GM18870 (cell line): ENCODE measurements around the gene CENATAC.
"Not testable (repeated sequence)": the region's sequence is repeated elsewhere in the genome, so short reads cannot be mapped to it uniquely, and the experiment has no call there.

ENCODE experiments used
- ATAC-seq: cut with Tn5 transposase; IDR thresholded peaks from one replicate; pipeline ENCODE4 v1.9.1; 2021; ENCODE audit warnings: moderate library complexity; ENCODE audit not compliant: unreplicated experiment

The CENATAC gene

DNA sequence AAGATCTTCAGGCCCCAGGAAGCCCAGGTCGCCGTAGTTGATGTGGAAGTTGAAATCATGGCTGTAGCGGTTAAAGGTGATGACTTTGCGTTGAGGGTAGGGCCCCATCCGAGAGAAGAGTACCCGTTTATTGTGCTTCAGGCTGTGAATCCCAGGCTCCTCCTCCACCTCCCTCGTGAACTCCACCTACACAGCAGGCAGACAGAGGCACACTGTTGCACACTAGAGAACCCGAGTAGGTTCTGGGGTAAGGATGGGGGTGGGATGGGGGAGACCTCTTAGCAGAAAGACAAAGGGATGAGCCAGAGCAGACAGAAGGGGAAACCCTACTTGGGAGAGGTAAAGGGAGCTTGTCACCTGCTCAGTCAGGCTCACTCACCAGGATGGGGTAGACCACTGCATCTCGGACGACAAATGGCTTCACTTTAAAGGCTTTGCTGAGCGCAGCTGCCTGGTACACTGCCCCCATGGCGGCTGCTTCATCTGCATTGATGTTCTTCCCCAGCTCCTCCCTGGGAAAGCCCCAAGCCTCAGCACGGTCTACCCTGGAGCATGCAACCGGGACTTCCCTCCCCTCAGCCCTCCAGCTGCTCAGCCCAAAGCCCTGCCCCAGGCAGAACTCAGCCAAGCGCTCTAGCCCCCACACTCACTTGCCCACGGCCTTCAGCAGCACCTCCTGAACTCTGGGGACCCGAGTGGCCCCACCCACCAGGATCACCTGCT is 53.7 kb downstream of the CENATAC start:
- no peak for ATAC-seq

DNA sequence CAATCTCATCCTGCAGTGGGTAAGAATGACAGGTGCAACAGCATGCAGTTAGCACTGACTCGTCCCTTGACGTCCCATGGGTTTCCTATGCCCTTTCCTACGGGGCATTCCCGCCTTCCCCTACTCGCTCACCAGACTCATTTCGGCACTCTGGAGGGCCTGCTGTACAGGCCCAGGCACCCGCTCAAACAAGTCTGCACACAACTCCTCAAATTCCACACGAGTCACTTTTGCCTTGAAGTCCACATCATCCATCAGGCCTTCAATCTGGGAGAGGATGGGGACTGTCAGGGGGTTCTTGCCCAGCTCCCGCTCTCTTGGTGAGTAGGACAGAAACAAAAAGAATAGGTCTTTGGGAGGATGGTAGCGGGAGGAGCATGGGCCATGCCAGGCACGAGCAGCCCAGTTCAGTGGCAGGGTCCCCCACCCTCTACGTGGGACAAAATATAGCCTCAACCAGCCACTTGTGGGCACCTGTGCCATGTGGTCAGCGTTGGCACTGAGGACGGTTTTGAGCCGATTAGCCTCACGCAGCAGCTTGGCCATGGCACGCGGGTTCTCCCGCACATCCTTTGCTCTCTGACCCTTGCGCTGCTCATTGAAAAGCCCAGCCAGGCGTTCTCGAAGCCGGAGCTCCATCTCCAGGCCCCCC is 54.4 kb downstream of the CENATAC start:
- ATAC-seq, result no peak

DNA sequence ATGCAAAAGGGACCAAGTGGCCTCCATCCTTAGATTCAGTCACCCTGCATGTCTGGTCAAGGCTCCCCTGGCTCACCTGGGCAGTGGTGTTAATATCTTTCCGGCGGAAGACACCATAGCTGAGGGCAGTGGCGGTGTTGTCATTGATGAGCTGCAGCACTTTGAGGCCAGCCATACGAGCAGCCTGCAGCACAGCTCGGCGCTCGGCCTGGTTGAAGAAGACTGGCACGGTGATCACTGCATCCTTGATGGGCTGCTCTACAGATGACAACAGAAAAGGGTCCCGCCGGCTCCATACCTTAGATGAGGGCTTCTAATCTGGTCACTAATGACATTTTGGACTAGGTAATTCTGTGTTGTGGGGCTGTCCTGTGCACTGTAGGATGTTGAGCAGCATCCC is 56.5 kb downstream of the CENATAC start:
- no peak for ATAC-seq

DNA sequence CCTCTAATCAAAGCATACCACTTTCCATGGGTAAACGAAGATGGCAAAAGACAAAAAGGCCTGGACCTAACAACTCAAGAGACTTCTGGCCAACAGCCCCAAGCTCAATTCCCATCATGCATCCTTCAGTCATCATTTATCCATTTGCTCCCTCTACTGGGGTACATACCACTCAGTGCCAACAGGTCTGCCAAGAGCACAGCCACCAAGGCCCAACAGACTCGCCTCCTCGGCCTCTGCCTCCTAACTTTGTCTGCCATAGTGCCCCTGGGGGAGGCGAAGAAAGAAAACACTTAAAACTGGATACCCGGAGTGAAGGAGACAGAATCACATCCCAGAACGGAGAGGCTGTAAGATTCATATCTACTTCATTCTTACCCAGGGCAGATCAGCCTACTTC is 58.0 kb downstream of the CENATAC start:
- no peak for ATAC-seq

DNA sequence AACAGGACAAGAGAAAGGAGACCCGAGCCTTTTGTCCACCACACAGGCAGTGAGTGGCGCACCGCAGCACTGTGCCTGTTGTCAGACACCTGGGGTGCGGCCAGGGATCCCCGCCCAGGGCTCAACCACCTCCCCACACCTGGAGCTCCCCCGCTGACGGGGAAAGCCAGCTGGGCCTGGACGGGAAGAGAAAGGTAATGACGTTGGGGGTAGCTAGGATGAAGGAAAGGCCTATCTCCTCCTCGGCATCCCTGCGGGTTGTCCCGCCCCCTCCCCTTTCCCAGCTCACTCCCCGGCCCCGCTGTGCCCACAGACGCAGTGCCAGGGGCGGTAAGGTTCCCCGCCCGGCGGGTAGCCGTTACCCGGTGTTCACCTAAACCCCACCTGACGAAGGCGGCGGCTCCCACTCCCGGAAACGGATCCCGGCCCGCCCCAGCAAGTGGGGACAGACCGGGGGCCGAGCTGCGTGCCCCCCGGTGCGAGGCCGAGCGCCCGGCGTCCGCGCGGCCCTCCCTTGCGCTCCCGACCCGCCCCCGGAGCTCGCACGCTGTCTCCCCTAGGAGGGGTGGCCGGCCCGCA is 58.6 kb downstream of the CENATAC start:
- ATAC-seq, result peak; percentile 3

DNA sequence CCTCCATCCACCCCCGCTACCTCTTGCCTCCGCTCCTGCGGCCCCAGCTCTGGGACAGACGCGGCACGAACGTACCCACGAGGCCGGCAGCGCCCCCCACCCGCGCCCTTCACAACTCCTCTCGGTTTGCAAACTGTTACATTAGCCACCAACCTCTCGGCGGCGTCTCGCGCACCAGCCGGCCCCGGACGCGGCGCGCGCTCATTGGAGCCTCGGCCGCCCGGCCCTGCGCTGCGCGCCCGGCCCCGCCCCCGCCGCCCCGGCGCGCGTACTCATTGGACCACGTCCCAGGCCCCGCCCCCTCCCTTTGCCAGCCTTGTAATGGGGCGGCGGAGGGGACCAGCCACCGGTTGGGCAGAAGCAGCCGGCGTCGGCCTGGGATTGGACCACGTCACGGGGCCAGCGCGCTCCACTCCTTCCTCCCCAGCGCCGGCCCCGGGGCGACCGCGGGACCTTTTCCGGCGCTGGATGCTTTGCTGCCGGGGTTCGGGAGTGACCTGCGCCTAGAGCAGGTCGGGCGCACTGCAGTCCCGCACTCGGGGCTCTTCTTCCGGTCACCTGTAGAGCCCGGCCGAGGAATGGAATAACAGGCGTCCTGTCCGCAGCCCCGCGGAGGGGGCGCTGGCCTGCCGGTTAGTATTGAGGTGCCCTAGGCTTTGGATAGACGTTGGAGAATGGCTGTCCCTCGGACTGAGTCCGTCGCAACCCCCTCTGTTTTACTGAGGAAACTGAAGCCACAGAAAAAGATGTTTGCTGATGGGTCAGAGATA is 59.2 kb downstream of the CENATAC start, which contains the start of gene HYOU1:
Gene HYOU1 (minus strand): TSS at position 206 of the 770 bp plus-strand sequence. CDS start 1,045 bp downstream, outside the sequence.
- peak; percentile 74 for ATAC-seq

DNA sequence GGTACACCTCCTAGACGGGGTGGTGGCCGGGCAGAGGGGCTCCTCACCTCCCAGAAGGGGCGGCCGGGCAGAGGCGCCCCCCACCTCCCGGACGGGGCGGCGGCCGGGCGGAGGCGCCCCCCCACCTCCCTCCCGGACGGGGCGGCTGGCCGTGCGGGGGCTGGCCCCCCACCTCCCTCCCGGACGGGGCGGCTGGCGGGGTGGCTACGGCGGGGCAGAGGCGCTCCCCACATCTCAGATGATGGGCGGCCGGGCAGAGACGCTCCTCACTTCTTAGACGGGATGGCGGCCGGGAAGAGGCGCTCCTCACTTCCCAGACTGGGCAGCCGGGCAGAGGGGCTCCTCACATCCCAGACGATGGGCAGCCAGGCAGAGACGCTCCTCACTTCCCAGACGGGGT is 61.2 kb downstream of the CENATAC start:
- not testable (repeated sequence) for ATAC-seq

DNA sequence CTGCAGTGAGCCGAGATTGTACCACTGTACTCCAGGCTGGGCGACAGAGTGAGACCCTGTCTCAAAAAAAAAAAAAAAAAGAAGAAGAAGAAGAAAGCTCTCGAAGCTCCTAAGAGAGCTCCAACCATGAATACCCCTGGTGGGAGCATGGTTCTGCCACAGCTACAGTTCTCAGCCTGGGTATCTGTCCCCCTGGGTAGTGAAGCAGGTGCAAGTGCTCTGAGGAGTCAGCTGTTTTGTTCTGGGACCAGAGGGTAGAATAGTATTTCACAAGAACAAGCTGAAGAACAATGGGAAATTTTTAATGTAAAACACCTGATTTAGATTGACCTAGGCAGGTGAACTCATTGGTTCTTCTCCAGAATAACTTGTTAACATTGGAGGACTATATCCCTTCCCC is 63.3 kb downstream of the CENATAC start:
- ATAC-seq, result no peak

DNA sequence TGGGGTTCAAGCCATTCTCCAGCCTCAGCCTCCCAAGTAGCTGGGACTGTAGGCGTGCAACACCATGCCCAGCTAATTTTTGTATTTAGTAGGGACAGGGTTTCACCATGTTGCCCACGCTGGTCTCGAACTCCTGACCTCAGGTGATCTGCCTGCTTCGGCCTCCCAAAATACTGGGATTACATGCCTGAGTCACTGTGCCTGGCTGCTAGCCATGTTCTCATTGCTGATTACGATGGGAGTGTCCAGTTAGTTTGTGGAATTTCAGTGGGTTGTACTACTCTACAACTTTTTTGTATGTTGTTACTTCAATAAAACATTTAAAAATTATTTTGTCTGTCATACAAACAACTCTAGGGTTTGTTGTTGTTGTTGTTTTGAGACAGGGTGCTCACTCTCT is 64.8 kb downstream of the CENATAC start:
- ATAC-seq, result no peak

DNA sequence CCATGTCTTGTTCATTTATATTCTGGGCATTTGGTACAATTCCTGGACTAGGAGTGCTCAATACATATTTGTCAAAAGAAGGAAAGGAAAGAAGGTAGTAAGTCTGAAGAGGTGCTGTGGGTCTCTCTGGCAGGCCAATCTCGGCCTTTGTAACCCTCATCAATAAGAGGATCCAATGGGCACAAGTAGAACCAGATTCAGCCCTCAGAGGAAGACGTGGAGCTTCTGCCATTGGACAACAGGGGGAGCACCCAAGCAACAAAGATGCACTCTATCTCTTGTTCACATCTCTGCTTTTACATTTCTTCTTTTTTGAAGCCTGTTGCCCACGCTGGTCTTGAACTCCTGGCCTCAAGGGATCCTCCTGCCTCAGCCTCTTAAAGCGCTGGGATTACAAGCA is 67.4 kb downstream of the CENATAC start:
- no peak for ATAC-seq
